AG09319 (cell line): ENCODE results near the gene PLA2G10.
A peak's percentile ranks its signal among the peaks of the same experiment; 100 is the strongest.
"Not testable (repeated sequence)": the region's sequence is repeated elsewhere in the genome, so short reads cannot be mapped to it uniquely, and the experiment has no call there.

Experiments used
- DNase-seq: peaks from one replicate; pipeline ENCODE4 v3.0.0-alpha.2; 2010; ENCODE audit warnings: low read depth; ENCODE audit errors: extremely low read depth
- CTCF ChIP-seq: IDR thresholded peaks from 2 replicates; pipeline ENCODE4 v1.5.1; 2011; ENCODE audit warnings: low read depth, mild to moderate bottlenecking, inconsistent platforms, low read length, moderate library complexity

PLA2G10 gene

GRCh38 chr16:14640538-14640937 is 53.6 kb downstream of the PLA2G10 start:
- no peak for DNase-seq
- no peak for TF ChIP-seq CTCF

GRCh38 chr16:14636951-14637240 is 57.2 kb downstream of the PLA2G10 start:
- not testable (repeated sequence) for DNase-seq

GRCh38 chr16:14636179-14636950 is 57.7 kb downstream of the PLA2G10 start:
- not testable (repeated sequence) for DNase-seq

GRCh38 chr16:14635395-14636165 is 58.5 kb downstream of the PLA2G10 start:
- TF ChIP-seq CTCF: no peak
- no peak for DNase-seq

- no peak for DNase-seq
- TF ChIP-seq CTCF: no peak
These were observed 59.8 kb downstream of the PLA2G10 start for GRCh38 chr16:14634389-14634725.

GRCh38 chr16:14632693-14633569 is 61.2 kb downstream of the PLA2G10 start, which contains the start of gene BFAR:
Gene BFAR (plus strand): TSS chr16:14632951. CDS start chr16:14644347, 11,396 bp downstream.
- DNase-seq: peak; percentile 92
- no peak for TF ChIP-seq CTCF

- not testable (repeated sequence) for DNase-seq
These were observed 63.3 kb downstream of the PLA2G10 start for GRCh38 chr16:14630620-14631330.

GRCh38 chr16:14629919-14630619 is 64.0 kb downstream of the PLA2G10 start, which contains the start of gene PARN:
Gene PARN (minus strand): TSS chr16:14630260. CDS start chr16:14630125, 135 bp downstream.
- DNase-seq: peak; percentile 91
- TF ChIP-seq CTCF: no peak
